Neuron (in vitro differentiated cells): ENCODE results near the gene RP9.
"Not testable (repeated sequence)": the region's sequence is repeated elsewhere in the genome, so short reads cannot be mapped to it uniquely, and the experiment has no call there.

Experiments used
- H2AFZ ChIP-seq: one replicate; pipeline ENCODE4 v1.6.1; 2013; ENCODE audit warnings: low read depth, mild to moderate bottlenecking, inconsistent platforms, low read length, moderate library complexity
- H3K27me3 ChIP-seq: one replicate; pipeline ENCODE4 v1.6.1; 2013; ENCODE audit warnings: low read length; ENCODE audit not compliant: insufficient read depth
- H3K36me3 ChIP-seq: one replicate; pipeline ENCODE4 v1.6.1; 2013; ENCODE audit warnings: low read length; ENCODE audit not compliant: insufficient read depth
- H3K4me1 ChIP-seq: one replicate; pipeline ENCODE4 v1.6.1; 2013; ENCODE audit warnings: low read length; ENCODE audit not compliant: insufficient read depth
- H3K4me3 ChIP-seq: 2 replicates; pipeline ENCODE4 v1.5.1; 2013; ENCODE audit warnings: mild to moderate bottlenecking, low read length, moderate library complexity
- H3K9me3 ChIP-seq: one replicate; pipeline ENCODE4 v1.6.1; 2013; ENCODE audit warnings: low read length

Gene RP9

DNA sequence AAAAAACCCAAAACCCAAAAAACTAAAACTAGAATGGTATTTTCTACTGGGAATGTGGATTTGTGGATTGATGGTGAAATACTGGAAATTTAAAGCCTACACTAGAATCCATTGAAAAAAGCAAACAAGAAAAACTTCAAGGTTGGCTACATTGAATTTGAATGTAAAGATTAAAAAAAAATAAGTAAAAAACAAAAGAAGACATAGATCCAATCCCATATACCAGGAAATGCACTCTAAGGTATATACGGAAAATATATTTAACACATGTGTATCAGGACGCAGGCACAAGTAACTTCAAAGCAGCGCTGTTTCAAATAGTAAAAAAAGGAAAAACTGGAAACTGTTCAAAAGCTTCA lies 19.4 kb upstream of the RP9 start:
- Histone ChIP-seq H3K27me3 (no peaks in the 10 kb centered on the region), H2AFZ (peak overlapping the region; percentile 100), H3K4me3 (peak overlapping the region; percentile 80), H3K4me1 (peaks cover 7% of the 10 kb centered on the region), H3K9me3 (no peaks in the 10 kb centered on the region), H3K36me3 (no peaks in the 10 kb centered on the region)

DNA sequence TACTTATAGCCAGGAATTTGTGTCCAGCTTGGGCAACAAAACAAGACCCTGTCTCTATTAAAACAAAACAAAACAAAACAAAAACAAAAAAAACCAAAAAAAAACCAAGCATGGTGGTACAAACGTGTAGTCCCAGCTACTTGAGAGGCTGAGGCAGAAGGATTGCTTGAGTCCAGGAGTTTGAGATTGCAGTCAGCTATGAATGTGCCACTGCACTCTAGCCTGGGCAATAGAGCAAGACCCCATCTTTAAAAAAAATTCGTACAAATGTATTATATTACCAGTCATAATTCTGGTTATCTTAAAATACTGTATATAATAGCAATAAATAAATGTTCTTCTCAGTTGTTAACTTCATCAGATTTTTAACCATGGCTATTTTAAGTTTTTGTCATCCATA lies 17.9 kb upstream of the RP9 start:
- H3K4me3 ChIP-seq = no peak overlapping the region
- no peaks in the 10 kb centered on the region for H3K36me3 ChIP-seq
- H3K27me3 ChIP-seq = no peaks in the 10 kb centered on the region
- no peak overlapping the region for H2AFZ ChIP-seq
- H3K4me1 ChIP-seq = peaks cover 7% of the 10 kb centered on the region
- H3K9me3 ChIP-seq = no peaks in the 10 kb centered on the region

DNA sequence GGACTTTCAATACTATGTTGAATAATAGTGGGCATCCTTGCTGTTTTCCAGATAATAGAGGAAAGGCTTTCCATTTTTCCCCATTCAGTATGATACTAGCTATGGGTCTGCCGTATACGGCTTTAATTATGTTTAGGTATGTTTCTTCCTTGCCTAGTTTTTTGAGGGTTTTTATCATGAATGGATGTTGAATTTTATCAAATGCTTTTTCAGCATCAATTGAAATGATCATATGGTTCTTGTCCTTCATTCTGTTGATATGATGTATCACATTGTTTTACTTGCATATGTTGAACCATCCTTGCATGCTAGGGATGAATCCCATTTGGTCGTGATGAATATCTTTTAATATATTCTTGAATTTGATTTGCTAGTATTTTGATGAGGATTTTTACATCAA lies 9.2 kb upstream of the RP9 start:
- Histone ChIP-seq H2AFZ (no peak overlapping the region), H3K9me3 (no peaks in the 10 kb centered on the region), H3K27me3 (no peaks in the 10 kb centered on the region), H3K4me1 (no peaks in the 10 kb centered on the region), H3K4me3 (no peak overlapping the region), H3K36me3 (no peaks in the 10 kb centered on the region)

DNA sequence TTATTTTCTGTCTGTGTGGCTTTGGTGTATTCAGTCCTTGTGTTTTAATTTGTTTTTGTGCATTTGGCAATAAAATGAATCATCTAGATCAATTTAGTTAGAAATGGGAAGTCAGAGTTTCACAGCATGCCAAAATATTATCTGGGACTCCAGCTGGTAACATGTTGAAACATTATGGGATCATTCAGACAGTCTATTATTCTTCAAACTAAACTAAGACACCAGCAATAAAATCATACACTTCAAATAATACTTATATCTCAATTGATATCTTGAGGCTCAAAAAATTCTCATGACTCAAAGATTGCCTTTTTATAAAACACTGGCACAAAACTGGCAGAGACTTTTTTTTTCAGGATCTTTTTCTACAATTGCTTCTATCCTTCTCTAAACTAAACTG lies 5.8 kb upstream of the RP9 start:
- Histone ChIP-seq H3K4me3 (no peak overlapping the region), H2AFZ (no peak overlapping the region), H3K27me3 (peaks cover 9% of the 10 kb centered on the region), H3K9me3 (no peaks in the 10 kb centered on the region), H3K36me3 (no peaks in the 10 kb centered on the region), H3K4me1 (peaks cover under 1% of the 10 kb centered on the region)

DNA sequence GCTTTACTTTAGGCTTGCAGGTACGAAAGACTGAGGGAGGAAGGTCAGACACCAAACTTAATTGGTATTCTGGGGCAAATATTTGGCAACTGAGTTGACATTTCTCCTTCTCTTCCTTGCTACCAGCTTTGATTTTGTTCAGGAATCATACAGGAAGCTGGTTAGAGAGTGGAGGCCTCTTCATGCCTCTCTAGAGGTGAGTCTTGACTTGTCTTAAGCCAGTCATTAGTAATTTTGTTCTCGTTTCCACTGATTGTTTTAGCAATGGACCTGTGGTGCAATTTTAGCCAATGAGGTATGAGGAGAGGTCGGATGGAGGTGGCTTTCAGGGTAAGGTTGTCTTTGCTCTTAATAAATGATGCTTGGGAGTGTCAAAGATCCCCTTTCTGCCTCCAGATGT lies 2.4 kb upstream of the RP9 start:
- Histone ChIP-seq H3K36me3 (no peaks in the 10 kb centered on the region), H2AFZ (no peak overlapping the region)

DNA sequence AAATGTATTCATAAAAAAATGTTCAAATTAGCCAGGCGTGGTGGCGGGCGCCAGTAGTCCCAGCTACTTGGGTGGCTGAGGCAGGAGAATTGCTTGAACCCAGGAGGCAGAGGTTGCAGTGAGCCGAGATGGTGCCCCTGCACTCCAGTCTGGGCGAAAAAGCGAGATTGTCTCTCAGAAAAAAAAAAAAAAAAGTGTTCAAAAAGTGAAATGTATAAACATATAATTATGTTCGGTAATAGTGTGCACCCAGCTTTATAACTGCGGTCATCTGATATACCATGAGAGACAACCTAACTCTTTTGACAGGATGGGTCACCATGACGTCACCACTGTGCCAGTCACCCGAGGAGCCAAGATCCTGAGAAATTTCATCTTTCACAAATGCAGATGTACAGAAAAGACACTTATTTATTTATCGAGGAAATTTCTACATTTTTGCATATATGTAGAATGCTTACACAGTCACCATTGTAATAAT lies 594 bp upstream of the RP9 start:
- Histone ChIP-seq H2AFZ (peak overlapping the region; percentile 88), H3K4me3 (peak overlapping the region; percentile 58), H3K4me1 (peaks cover 12% of the 10 kb centered on the region), H3K36me3 (peaks cover 3% of the 10 kb centered on the region), H3K9me3 (no peaks in the 10 kb centered on the region), H3K27me3 (peaks cover 9% of the 10 kb centered on the region)

More for the DNA sequence above, 2.4 kb upstream of the RP9 start:
- H3K4me3 ChIP-seq = no peak overlapping the region
- peaks cover 12% of the 10 kb centered on the region for H3K4me1 ChIP-seq
- no peaks in the 10 kb centered on the region for H3K9me3 ChIP-seq
- H3K27me3 ChIP-seq = peaks cover 9% of the 10 kb centered on the region

DNA sequence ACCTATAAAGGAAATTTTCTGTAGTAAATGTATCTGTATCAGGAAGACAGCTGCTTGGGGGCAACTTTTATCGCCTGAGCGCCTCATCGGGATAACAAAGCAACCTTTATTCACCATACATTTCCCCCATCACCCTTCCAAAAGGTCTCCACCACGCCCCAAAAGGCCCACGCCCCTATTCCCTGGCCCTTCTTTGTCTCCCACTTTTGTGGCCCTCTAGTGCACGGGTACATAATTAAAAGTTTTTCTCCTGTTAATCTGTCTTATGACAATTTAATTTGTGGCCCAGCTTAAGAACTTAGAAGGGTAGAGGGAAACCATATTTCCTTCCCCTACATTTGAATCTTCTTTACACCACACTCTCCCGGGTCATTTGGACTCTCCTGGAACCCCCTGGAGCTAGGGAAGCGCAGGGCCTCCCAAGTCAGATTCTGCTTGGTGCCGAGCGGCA lies 625 bp downstream of the RP9 start:
- no peaks in the 10 kb centered on the region for H3K9me3 ChIP-seq
- H2AFZ ChIP-seq = peak overlapping the region; percentile 48
- peaks cover 9% of the 10 kb centered on the region for H3K27me3 ChIP-seq
- peak overlapping the region; percentile 97 for H3K4me3 ChIP-seq
- H3K36me3 ChIP-seq = peaks cover 9% of the 10 kb centered on the region
- peaks cover 12% of the 10 kb centered on the region for H3K4me1 ChIP-seq

DNA sequence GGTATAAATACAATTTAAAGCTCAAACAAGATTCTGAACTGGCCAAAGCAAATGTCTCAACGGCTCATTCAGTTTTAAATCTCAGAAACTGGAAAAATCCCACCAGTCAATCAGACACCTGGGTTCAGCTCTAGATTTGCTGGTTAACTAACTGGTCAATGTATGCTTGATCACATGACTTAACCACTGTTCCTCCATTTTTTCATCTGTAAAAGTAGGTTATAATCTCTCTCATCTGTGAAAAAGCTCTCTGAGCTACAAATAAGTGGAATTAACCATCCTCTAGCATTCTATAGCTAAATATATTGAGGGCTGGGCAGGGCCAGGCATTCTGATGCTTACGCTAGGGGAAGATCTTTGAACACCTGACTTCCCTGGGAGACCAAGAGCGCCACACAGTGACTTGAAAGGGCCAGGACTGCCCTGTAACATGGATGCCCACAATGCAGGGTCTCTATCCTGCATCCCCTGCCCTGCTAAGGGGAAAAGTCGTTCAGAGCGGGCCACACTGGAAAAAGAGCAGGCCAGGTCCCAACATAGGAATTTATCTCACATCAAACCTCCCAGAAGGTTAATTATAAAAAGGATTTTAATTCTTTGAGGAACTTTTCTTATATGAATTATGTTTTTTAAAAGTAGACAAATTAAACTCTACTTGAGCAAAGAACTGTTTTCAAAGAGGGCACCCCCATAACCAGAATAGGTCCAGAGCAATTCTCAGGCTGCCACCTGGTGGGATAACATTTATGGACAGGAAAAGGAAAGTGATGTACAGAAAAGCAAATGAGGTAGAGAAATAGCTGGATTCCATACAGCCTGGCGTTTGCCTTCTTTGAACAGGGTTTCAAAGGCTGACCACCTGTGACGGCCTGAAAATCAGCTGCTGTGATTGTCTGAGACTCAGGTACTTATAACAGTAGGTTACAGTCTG lies 1.8 kb downstream of the RP9 start:
- no peaks in the 10 kb centered on the region for H3K9me3 ChIP-seq
- H3K36me3 ChIP-seq = peaks cover 20% of the 10 kb centered on the region
- H2AFZ ChIP-seq = no peak overlapping the region
- peak overlapping the region; percentile 97 for H3K4me3 ChIP-seq
- peaks cover 12% of the 10 kb centered on the region for H3K4me1 ChIP-seq
- peaks cover 9% of the 10 kb centered on the region for H3K27me3 ChIP-seq

DNA sequence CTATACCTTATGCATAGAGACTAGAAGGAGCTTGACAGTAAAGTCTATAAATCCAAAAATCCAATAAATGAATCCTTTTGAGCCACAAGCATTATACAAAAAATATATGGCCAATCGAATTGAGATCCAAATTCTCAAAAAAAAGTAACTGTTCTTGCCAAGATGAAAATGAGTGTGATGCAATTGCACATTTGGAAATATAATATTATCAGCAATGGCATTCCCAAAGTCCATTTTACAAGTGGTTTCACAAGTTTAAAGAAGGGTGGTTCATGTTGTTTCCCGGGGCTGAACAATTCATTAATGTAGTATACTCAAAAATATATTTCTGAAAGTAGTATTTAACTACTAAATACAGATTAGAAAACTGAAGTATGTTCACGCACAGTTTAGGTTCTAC lies 7.3 kb downstream of the RP9 start:
- H3K4me1 ChIP-seq = no peaks in the 10 kb centered on the region
- no peaks in the 10 kb centered on the region for H3K27me3 ChIP-seq
- H3K4me3 ChIP-seq = no peak overlapping the region
- H3K9me3 ChIP-seq = peaks cover 2% of the 10 kb centered on the region
- peaks cover 66% of the 10 kb centered on the region for H3K36me3 ChIP-seq
- no peak overlapping the region for H2AFZ ChIP-seq

DNA sequence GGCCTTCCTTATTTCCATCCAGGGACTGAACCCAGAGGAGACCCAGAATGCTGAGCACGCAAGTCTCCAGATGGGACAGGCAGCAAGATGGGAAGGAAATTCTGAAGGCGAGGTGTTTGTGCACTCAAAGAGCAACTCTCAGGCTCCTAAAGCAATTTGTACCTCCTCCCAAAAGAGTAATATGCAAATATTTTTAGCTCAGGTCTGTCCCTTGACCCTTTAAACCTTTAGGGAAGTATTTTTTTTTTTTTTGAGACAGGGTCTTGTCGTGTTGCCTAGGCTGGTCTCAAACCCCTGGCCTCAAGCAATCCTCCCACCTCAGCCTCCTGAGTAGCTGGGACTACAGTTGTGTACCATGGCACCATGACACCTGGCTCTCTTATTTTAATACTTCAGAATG lies 8.4 kb downstream of the RP9 start:
- peaks cover 2% of the 10 kb centered on the region for H3K9me3 ChIP-seq
- no peak overlapping the region for H2AFZ ChIP-seq
- no peaks in the 10 kb centered on the region for H3K4me1 ChIP-seq
- no peaks in the 10 kb centered on the region for H3K27me3 ChIP-seq
- H3K4me3 ChIP-seq = no peak overlapping the region
- H3K36me3 ChIP-seq = peaks cover 78% of the 10 kb centered on the region

DNA sequence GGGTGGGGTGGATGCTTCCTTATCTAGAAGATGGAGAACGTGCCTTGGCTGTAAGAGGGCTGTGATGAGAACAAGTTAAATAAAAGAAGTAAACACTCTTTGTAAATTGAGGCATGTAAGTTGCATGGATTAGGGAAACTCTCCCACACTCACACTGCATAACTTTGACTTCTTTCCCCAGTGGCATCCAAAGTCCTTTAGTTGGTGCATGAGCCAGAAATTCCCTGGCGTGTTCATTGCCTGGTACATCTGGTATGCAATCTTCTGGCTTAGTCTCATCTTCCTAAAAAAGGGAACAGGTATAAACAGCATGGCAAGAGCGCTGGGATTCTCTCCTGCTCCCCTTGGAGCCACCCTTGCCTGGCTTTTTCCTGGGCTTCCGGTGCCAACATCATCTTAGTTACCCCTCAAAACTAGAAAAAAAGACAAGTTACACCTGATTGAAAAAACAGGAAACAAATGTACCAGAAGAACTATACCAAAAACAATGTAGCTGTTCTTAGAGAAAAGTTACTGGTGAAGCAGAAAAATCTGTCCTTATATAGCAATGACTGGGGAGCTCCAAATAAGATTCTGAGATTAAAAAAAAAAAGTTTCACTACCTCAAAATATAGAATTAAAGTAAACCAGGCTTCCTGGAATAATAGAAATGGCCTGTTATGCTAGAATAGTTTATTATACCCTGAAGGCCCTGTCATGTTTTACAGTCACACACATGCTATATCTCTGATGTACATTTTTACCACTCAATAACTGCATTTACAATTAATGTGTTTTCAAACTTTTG lies 9.9 kb downstream of the RP9 start:
- H3K27me3 ChIP-seq = no peaks in the 10 kb centered on the region
- H2AFZ ChIP-seq = no peak overlapping the region
- H3K4me1 ChIP-seq = no peaks in the 10 kb centered on the region
- peaks cover 85% of the 10 kb centered on the region for H3K36me3 ChIP-seq
- no peak overlapping the region for H3K4me3 ChIP-seq
- H3K9me3 ChIP-seq = peaks cover 2% of the 10 kb centered on the region

DNA sequence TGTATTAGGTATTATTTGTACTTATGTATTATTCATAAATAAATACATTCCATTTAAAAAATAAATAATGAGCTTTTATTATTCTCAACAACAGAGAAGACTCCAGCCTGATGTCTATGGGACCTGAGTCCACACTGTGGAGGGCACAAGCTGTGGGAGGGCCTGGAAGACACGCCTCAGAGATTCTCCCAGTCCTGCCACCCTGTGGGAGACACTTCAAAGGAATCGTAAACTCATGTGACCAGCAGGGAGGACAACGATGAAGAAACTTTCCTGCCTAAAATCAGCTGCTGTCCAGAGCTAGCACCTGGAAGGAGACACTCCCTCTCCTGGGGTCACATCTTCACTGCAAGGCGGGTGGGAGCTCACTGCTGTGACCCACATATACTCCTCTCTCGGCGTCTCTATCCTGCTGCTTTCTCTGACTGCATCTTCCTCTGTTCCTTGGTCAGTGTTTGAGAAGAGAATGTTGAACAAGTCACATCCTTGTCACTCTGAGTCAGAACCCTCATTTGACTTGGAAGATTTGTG lies 14.4 kb downstream of the RP9 start:
- H3K4me3 ChIP-seq, H3K27me3 ChIP-seq, H3K9me3 ChIP-seq, H2AFZ ChIP-seq, H3K4me1 ChIP-seq: not testable (repeated sequence)
- peaks cover 58% of the 10 kb centered on the region for H3K36me3 ChIP-seq

DNA sequence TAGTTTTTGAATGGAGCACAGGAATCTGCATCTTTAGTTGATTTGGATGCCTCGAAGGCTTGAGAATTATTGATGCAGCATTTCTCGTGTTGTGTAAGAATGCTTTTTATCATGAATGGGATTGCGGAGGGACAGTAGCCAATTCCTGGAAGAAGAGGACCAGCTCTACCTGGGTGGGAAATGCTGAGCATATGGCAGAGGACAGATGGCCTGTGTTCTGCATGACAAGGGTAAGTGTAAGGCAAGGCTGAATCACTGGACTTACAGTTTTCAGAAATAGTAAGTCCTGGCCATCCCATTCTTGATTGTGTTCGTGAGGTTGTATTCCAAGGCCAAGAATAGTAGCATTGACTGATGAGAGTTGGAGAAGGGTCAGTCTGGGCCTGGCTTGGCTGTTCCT lies 15.9 kb downstream of the RP9 start:
- H3K27me3 ChIP-seq = no peaks in the 10 kb centered on the region
- H3K4me1 ChIP-seq = no peaks in the 10 kb centered on the region
- no peak overlapping the region for H2AFZ ChIP-seq
- no peak overlapping the region for H3K4me3 ChIP-seq
- peaks cover 43% of the 10 kb centered on the region for H3K36me3 ChIP-seq
- no peaks in the 10 kb centered on the region for H3K9me3 ChIP-seq
